HEK293 (cell line): ENCODE measurements around the gene SLC35D3.

Experiments
- CTCF ChIA-PET: fragments of 350-600 bp; formaldehyde crosslinking; extraction: SDS; loops from one replicate; lab custom pipeline; 2021; ENCODE audit warnings: antibody characterized with exemption; lab: Yijun Ruan, JAX
- POLR2A ChIA-PET: fragments of 300-600 bp; formaldehyde crosslinking; extraction: SDS; loops from one replicate; lab custom pipeline; 2020; ENCODE audit warnings: antibody characterized with exemption, inconsistent platforms; lab: Yijun Ruan, JAX
- H3K27ac ChIP-seq: fragments of 200-500 bp; sonication (Bioruptor generic); 2 replicates; pipeline ENCODE4 v1.5.1; 2014; ENCODE audit warnings: low read depth, low read length, control low read depth, inconsistent platforms; ENCODE audit errors: extremely low read depth
- H3K36me3 ChIP-seq, 2 experiments: fragments of 200-500 bp in 1 of 2; sonication (Bioruptor generic) in 1 of 2; 1 replicate in 1 of 2; 2 replicates in 1 of 2; pipeline ENCODE4 v1.5.1; 2014 to 2017; ENCODE audit warnings: inconsistent platforms in 2 of 2, low read length in 2 of 2; ENCODE audit not compliant: control insufficient read depth in 2 of 2, insufficient read depth in 1 of 2
- H3K4me1 ChIP-seq: fragments of 200-500 bp; sonication (Bioruptor generic); 2 replicates; pipeline ENCODE4 v1.5.1; 2014; ENCODE audit warnings: mild to moderate bottlenecking, low read length, inconsistent platforms; ENCODE audit not compliant: control insufficient read depth, insufficient read depth
- H3K4me3 ChIP-seq: 2 replicates; pipeline ENCODE4 v1.5.1; 2011; ENCODE audit warnings: low read depth, mild to moderate bottlenecking, control low read depth, low read length, moderate library complexity
- H3K9me3 ChIP-seq: fragments of 200-500 bp; sonication (Bioruptor generic); 2 replicates; pipeline ENCODE4 v1.5.1; 2014; ENCODE audit warnings: low read depth, low read length, inconsistent platforms; ENCODE audit not compliant: control insufficient read depth, insufficient read depth
- EGR2 ChIP-seq: fragments of 450-650 bp; formaldehyde crosslinking; IDR thresholded peaks from 2 replicates; pipeline ENCODE4 v1.5.1; 2016; ENCODE audit warnings: low read depth, missing biosample characterization, missing genetic modification characterization
- FEZF1 ChIP-seq: fragments of 450-650 bp; formaldehyde crosslinking; IDR thresholded peaks from 2 replicates; pipeline ENCODE4 v1.5.1; 2016; ENCODE audit warnings: missing biosample characterization, missing genetic modification characterization
- GLIS2 ChIP-seq: fragments of 450-650 bp; formaldehyde crosslinking; IDR thresholded peaks from 2 replicates; pipeline ENCODE4 v1.5.1; 2016; ENCODE audit warnings: missing biosample characterization, missing genetic modification characterization
- HOXC10 ChIP-seq: sonication (generic); formaldehyde crosslinking; IDR thresholded peaks from 2 replicates; pipeline ENCODE4 v1.8.1; 2023; ENCODE audit warnings: mild to moderate bottlenecking, missing genetic modification reagents
- KLF8 ChIP-seq: fragments of 450-650 bp; formaldehyde crosslinking; IDR thresholded peaks from 2 replicates; pipeline ENCODE4 v1.5.1; 2016; ENCODE audit warnings: missing biosample characterization, missing genetic modification characterization
- SCRT2 ChIP-seq: fragments of 450-650 bp; formaldehyde crosslinking; IDR thresholded peaks from 2 replicates; pipeline ENCODE4 v1.5.1; 2016; ENCODE audit warnings: missing biosample characterization, missing genetic modification characterization
- ZBTB1 ChIP-seq: fragments of 450-650 bp; formaldehyde crosslinking; IDR thresholded peaks from 2 replicates; pipeline ENCODE4 v1.5.1; 2016; ENCODE audit warnings: missing biosample characterization, missing genetic modification characterization
- ZBTB17 ChIP-seq: fragments of 450-650 bp; formaldehyde crosslinking; IDR thresholded peaks from 2 replicates; pipeline ENCODE4 v1.5.1; 2016; ENCODE audit warnings: missing biosample characterization, missing genetic modification characterization
- ZBTB20 ChIP-seq: fragments of 450-650 bp; formaldehyde crosslinking; IDR thresholded peaks from 2 replicates; pipeline ENCODE4 v1.5.1; 2016; ENCODE audit warnings: missing biosample characterization, missing genetic modification characterization
- ZFHX2 ChIP-seq: fragments of 450-650 bp; formaldehyde crosslinking; conservative IDR thresholded peaks from 2 replicates; pipeline ENCODE4 v1.5.1; 2016; ENCODE audit warnings: missing biosample characterization, missing genetic modification characterization
- ZNF138 ChIP-seq: fragments of 450-650 bp; formaldehyde crosslinking; IDR thresholded peaks from 2 replicates; pipeline ENCODE4 v1.5.1; 2016; ENCODE audit warnings: missing biosample characterization, missing genetic modification characterization, borderline replicate concordance
- ZNF324 ChIP-seq: fragments of 450-650 bp; formaldehyde crosslinking; IDR thresholded peaks from 2 replicates; pipeline ENCODE4 v1.5.1; 2016; ENCODE audit warnings: missing biosample characterization, missing genetic modification characterization
- ZNF335 ChIP-seq: fragments of 450-650 bp; formaldehyde crosslinking; conservative IDR thresholded peaks from 2 replicates; pipeline ENCODE4 v1.5.1; 2016; ENCODE audit warnings: missing biosample characterization, missing genetic modification characterization
- ZNF416 ChIP-seq: fragments of 450-650 bp; formaldehyde crosslinking; IDR thresholded peaks from 2 replicates; pipeline ENCODE4 v1.5.1; 2016; ENCODE audit warnings: missing biosample characterization, missing genetic modification characterization
- ZNF600 ChIP-seq: fragments of 450-650 bp; formaldehyde crosslinking; IDR thresholded peaks from 2 replicates; pipeline ENCODE4 v1.5.1; 2016; ENCODE audit warnings: missing biosample characterization, missing genetic modification characterization
- ZNF76 ChIP-seq: fragments of 450-650 bp; formaldehyde crosslinking; IDR thresholded peaks from 2 replicates; pipeline ENCODE4; 2016; ENCODE audit warnings: low read depth, missing biosample characterization, missing genetic modification characterization, borderline replicate concordance
- ZNF791 ChIP-seq: fragments of 450-650 bp; formaldehyde crosslinking; IDR thresholded peaks from 2 replicates; pipeline ENCODE4 v1.5.1; 2016; ENCODE audit warnings: missing biosample characterization, missing genetic modification characterization
- ZSCAN23 ChIP-seq: fragments of 450-650 bp; formaldehyde crosslinking; IDR thresholded peaks from 2 replicates; pipeline ENCODE4 v1.5.1; 2016; ENCODE audit warnings: missing biosample characterization, missing genetic modification characterization
- ZSCAN30 ChIP-seq: fragments of 450-650 bp; IDR thresholded peaks from 2 replicates; pipeline ENCODE4 v1.5.1; 2018; ENCODE audit warnings: missing biosample characterization, mild to moderate bottlenecking, missing genetic modification characterization, moderate library complexity
- TF ChIP-seq, protein P1 (sequence below): fragments of 450-650 bp; formaldehyde crosslinking; IDR thresholded peaks from 2 replicates; pipeline ENCODE4 v1.5.1; 2016; ENCODE audit warnings: missing biosample characterization, missing genetic modification characterization
- TF ChIP-seq, protein P2 (sequence below): fragments of 450-650 bp; formaldehyde crosslinking; IDR thresholded peaks from 2 replicates; pipeline ENCODE4 v1.5.1; 2017; ENCODE audit warnings: missing biosample characterization, missing genetic modification characterization
- TF ChIP-seq, protein P3 (sequence below): fragments of 450-650 bp; formaldehyde crosslinking; IDR thresholded peaks from 2 replicates; pipeline ENCODE4 v1.5.1; 2016; ENCODE audit warnings: missing biosample characterization, missing genetic modification characterization
- TF ChIP-seq, protein P4 (sequence below): fragments of 450-650 bp; formaldehyde crosslinking; optimal IDR thresholded peaks from 2 replicates; pipeline ENCODE3; 2016; ENCODE audit warnings: missing biosample characterization, mild to moderate bottlenecking, missing genetic modification characterization
- TF ChIP-seq, protein P5 (sequence below): sonication (generic); formaldehyde crosslinking; IDR thresholded peaks from 2 replicates; pipeline ENCODE4 v1.8.1; 2022; ENCODE audit warnings: mild to moderate bottlenecking, moderate library complexity, missing genetic modification reagents
- TF ChIP-seq, protein P6 (sequence below): fragments of 450-650 bp; formaldehyde crosslinking; IDR thresholded peaks from 2 replicates; pipeline ENCODE4 v1.5.1; 2016; ENCODE audit warnings: missing biosample characterization, missing genetic modification characterization

SLC35D3 gene, protein sequence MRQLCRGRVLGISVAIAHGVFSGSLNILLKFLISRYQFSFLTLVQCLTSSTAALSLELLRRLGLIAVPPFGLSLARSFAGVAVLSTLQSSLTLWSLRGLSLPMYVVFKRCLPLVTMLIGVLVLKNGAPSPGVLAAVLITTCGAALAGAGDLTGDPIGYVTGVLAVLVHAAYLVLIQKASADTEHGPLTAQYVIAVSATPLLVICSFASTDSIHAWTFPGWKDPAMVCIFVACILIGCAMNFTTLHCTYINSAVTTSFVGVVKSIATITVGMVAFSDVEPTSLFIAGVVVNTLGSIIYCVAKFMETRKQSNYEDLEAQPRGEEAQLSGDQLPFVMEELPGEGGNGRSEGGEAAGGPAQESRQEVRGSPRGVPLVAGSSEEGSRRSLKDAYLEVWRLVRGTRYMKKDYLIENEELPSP

DNA sequence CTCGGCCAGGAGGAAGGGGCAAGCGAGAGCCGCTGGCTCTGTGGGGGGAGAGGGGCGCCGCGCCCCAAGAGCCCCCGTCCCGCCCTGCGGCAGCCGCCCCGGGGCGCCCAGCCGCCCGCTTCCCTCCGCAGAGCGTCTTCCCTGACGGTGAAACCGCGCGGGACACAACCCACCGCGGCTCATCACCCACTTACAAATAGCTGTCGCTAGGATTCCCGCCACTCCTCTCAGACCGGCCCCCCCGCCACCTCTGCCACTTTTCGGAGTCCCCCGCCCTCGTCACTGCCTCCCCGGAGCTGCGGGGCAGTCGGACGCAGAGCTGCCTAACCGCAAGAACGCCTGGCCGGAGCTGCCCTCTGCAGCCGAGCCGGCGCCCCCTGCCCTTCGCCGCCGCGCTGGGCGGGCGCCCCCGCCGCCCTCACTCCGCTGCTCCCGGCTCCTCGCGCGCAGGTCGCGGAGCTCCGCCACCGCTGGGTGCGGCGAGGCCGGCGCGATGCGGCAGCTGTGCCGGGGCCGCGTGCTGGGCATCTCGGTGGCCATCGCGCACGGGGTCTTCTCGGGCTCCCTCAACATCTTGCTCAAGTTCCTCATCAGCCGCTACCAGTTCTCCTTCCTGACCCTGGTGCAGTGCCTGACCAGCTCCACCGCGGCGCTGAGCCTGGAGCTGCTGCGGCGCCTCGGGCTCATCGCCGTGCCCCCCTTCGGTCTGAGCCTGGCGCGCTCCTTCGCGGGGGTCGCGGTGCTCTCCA lies at the start of gene SLC35D3:
Gene SLC35D3 (plus strand): TSS at position 366 of the 749 bp plus-strand sequence. CDS start 128 bp downstream, at position 494.
- ChIA-PET POLR2A (interaction anchor here (0.6 to 1.4 kb wide), 3 partner anchors 76 to 1383 kb away, joined by 3 read pairs; partner anchors contain the start of gene MAP3K5), CTCF (interaction anchor here (0.5 to 1.3 kb wide), 8 partner anchors 42 to 271 kb away, joined by 3 to 5 read pairs (median 4); no protein-coding TSS in a partner anchor)
- Histone ChIP-seq H3K4me3 (peak within 1 kb of the TSS; percentile 53), H3K27ac (peak within 1 kb of the TSS; percentile 71; the same call in 1 of the 2 replicates), H3K36me3 (no peaks in the 10 kb centered on the region), H3K9me3 (no peaks in the 10 kb centered on the region), H3K4me1 (no peaks in the 10 kb centered on the region; the same call in 1 of the 2 replicates)
- TF ChIP-seq, protein P1, sequence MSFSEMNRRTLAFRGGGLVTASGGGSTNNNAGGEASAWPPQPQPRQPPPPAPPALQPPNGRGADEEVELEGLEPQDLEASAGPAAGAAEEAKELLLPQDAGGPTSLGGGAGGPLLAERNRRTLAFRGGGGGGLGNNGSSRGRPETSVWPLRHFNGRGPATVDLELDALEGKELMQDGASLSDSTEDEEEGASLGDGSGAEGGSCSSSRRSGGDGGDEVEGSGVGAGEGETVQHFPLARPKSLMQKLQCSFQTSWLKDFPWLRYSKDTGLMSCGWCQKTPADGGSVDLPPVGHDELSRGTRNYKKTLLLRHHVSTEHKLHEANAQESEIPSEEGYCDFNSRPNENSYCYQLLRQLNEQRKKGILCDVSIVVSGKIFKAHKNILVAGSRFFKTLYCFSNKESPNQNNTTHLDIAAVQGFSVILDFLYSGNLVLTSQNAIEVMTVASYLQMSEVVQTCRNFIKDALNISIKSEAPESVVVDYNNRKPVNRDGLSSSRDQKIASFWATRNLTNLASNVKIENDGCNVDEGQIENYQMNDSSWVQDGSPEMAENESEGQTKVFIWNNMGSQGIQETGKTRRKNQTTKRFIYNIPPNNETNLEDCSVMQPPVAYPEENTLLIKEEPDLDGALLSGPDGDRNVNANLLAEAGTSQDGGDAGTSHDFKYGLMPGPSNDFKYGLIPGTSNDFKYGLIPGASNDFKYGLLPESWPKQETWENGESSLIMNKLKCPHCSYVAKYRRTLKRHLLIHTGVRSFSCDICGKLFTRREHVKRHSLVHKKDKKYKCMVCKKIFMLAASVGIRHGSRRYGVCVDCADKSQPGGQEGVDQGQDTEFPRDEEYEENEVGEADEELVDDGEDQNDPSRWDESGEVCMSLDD (tag by site-specific recombination) = peak; percentile 11; the same call in 1 of the 2 replicates
- TF ChIP-seq HOXC10 (CRISPR knock-in tag) (0 out of 2 replicates have a peak, but pooled peaks have one; percentile 4), ZNF416 (tag by site-specific recombination) (no peak), SCRT2 (tag by site-specific recombination) (0 out of 2 replicates have a peak, but pooled peaks have one; percentile 27), ZBTB20 (tag by site-specific recombination) (peak; percentile 28; the same call in 1 of the 2 replicates), ZFHX2 (tag by site-specific recombination) (peak; percentile 64; the same call in 1 of the 2 replicates), ZNF76 (tag by site-specific recombination) (0 out of 2 replicates have a peak, but pooled peaks have one; percentile 36), ZBTB1 (no peak), ZNF335 (tag by site-specific recombination) (peak; percentile 56), ZNF791 (no peak), KLF8 (tag by site-specific recombination) (peak; percentile 59; the same call in 1 of the 2 replicates), ZNF600 (tag by site-specific recombination) (peak; percentile 70), ZSCAN30 (tag by site-specific recombination) (0 out of 2 replicates have a peak, but pooled peaks have one; percentile 12), EGR2 (tag by site-specific recombination) (peak; percentile 53), ZNF324 (tag by site-specific recombination) (no peak), ZSCAN23 (tag by site-specific recombination) (no peak), GLIS2 (tag by site-specific recombination) (peak; percentile 83; the same call in 1 of the 2 replicates), FEZF1 (tag by site-specific recombination) (peak; percentile 39; the same call in 1 of the 2 replicates), ZBTB17 (tag by site-specific recombination) (no peak), ZNF138 (tag by site-specific recombination) (no peak)
- TF ChIP-seq, protein P2, sequence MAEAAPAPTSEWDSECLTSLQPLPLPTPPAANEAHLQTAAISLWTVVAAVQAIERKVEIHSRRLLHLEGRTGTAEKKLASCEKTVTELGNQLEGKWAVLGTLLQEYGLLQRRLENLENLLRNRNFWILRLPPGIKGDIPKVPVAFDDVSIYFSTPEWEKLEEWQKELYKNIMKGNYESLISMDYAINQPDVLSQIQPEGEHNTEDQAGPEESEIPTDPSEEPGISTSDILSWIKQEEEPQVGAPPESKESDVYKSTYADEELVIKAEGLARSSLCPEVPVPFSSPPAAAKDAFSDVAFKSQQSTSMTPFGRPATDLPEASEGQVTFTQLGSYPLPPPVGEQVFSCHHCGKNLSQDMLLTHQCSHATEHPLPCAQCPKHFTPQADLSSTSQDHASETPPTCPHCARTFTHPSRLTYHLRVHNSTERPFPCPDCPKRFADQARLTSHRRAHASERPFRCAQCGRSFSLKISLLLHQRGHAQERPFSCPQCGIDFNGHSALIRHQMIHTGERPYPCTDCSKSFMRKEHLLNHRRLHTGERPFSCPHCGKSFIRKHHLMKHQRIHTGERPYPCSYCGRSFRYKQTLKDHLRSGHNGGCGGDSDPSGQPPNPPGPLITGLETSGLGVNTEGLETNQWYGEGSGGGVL (tag by site-specific recombination) = peak; percentile 54; the same call in 1 of the 2 replicates
- TF ChIP-seq, protein P3, sequence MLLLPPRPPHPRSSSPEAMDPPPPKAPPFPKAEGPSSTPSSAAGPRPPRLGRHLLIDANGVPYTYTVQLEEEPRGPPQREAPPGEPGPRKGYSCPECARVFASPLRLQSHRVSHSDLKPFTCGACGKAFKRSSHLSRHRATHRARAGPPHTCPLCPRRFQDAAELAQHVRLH (tag by site-specific recombination) = no peak
- TF ChIP-seq, protein P4, sequence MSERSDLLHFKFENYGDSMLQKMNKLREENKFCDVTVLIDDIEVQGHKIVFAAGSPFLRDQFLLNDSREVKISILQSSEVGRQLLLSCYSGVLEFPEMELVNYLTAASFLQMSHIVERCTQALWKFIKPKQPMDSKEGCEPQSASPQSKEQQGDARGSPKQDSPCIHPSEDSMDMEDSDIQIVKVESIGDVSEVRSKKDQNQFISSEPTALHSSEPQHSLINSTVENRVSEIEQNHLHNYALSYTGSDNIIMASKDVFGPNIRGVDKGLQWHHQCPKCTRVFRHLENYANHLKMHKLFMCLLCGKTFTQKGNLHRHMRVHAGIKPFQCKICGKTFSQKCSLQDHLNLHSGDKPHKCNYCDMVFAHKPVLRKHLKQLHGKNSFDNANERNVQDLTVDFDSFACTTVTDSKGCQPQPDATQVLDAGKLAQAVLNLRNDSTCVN = peak; percentile 80
- TF ChIP-seq, protein P5, sequence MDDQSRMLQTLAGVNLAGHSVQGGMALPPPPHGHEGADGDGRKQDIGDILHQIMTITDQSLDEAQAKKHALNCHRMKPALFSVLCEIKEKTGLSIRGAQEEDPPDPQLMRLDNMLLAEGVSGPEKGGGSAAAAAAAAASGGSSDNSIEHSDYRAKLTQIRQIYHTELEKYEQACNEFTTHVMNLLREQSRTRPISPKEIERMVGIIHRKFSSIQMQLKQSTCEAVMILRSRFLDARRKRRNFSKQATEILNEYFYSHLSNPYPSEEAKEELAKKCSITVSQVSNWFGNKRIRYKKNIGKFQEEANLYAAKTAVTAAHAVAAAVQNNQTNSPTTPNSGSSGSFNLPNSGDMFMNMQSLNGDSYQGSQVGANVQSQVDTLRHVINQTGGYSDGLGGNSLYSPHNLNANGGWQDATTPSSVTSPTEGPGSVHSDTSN = peak; percentile 50; the same call in 1 of the 2 replicates
- TF ChIP-seq, protein P6, sequence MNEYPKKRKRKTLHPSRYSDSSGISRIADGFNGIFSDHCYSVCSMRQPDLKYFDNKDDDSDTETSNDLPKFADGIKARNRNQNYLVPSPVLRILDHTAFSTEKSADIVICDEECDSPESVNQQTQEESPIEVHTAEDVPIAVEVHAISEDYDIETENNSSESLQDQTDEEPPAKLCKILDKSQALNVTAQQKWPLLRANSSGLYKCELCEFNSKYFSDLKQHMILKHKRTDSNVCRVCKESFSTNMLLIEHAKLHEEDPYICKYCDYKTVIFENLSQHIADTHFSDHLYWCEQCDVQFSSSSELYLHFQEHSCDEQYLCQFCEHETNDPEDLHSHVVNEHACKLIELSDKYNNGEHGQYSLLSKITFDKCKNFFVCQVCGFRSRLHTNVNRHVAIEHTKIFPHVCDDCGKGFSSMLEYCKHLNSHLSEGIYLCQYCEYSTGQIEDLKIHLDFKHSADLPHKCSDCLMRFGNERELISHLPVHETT = no peak
